HL-60 (cell line): ENCODE measurements around the gene KRTAP4-16.

Experiments
- DNase-seq, 2 experiments: peaks; one replicate each; pipeline ENCODE4 v3.0.0-alpha.2; 2010 to 2020; ENCODE audit warnings: low read depth in 1 of 2, low spot score in 1 of 2
- H3K27ac ChIP-seq: fragments of 250-450 bp; sonication (Bioruptor Pico); replicated peaks from 2 replicates; pipeline ENCODE4 v1.5.1; 2020; ENCODE audit warnings: mild to moderate bottlenecking, moderate library complexity
- H3K27me3 ChIP-seq: fragments of 250-450 bp; sonication (Bioruptor Pico); 2 replicates; pipeline ENCODE4 v1.5.1; 2021; ENCODE audit warnings: mild to moderate bottlenecking, moderate library complexity; ENCODE audit not compliant: insufficient read depth, poor library complexity, severe bottlenecking
- H3K4me3 ChIP-seq: replicated peaks from 2 replicates; pipeline ENCODE4 v1.5.1; 2011; ENCODE audit warnings: mild to moderate bottlenecking, control low read depth, low read length; ENCODE audit not compliant: insufficient read depth
- GABPA ChIP-seq: IDR thresholded peaks from 2 replicates; pipeline ENCODE4 v1.6.1; 2012; ENCODE audit warnings: low read depth
- POLR2AphosphoS5 ChIP-seq: IDR thresholded peaks from 2 replicates; pipeline ENCODE4 v1.6.1; 2012; ENCODE audit warnings: low read depth
- REST ChIP-seq: IDR thresholded peaks from 2 replicates; pipeline ENCODE4 v1.6.1; 2012; ENCODE audit warnings: low read depth; ENCODE audit not compliant: insufficient replicate concordance
- SPI1 ChIP-seq: IDR thresholded peaks from 2 replicates; pipeline ENCODE4 v1.6.1; 2012; ENCODE audit warnings: low read depth, mild to moderate bottlenecking, borderline replicate concordance
- TF ChIP-seq, protein P1 (sequence below): IDR thresholded peaks from one replicate; pipeline ENCODE4 v1.5.1; 2011; ENCODE audit warnings: low read length, control low read depth, inconsistent platforms; ENCODE audit not compliant: insufficient read depth

The KRTAP4-16 gene

DNA sequence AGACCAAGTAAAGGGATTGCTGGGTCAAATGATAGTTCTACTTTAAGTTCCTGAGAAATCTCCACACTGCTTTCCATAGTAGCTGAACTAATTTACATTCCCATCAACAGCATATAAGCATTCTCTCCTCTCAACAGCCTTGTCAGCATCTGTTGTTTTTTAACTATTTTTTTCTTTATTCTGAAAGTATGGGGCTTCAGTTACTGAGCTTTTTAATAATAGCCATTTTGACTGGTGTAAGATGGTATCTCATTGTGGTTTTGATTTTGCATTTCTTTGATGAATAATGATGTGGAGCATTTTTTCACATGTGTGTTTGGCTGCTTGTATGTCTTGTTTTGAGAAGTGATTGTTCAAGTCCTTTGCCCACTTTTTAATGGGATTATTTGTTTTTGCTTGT, 49.4 kb downstream of the KRTAP4-16 start:
- no peaks in the 10 kb centered on the region for H3K27me3 ChIP-seq
- H3K27ac ChIP-seq, result no peak overlapping the region
- H3K4me3 ChIP-seq, result no peak overlapping the region
- DNase-seq, result no peak
- TF ChIP-seq, protein P1, sequence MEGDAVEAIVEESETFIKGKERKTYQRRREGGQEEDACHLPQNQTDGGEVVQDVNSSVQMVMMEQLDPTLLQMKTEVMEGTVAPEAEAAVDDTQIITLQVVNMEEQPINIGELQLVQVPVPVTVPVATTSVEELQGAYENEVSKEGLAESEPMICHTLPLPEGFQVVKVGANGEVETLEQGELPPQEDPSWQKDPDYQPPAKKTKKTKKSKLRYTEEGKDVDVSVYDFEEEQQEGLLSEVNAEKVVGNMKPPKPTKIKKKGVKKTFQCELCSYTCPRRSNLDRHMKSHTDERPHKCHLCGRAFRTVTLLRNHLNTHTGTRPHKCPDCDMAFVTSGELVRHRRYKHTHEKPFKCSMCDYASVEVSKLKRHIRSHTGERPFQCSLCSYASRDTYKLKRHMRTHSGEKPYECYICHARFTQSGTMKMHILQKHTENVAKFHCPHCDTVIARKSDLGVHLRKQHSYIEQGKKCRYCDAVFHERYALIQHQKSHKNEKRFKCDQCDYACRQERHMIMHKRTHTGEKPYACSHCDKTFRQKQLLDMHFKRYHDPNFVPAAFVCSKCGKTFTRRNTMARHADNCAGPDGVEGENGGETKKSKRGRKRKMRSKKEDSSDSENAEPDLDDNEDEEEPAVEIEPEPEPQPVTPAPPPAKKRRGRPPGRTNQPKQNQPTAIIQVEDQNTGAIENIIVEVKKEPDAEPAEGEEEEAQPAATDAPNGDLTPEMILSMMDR, result no peak
- no peak for TF ChIP-seq POLR2AphosphoS5
- no peak for TF ChIP-seq REST
- TF ChIP-seq SPI1, result no peak
- TF ChIP-seq GABPA, result no peak
